Mesendoderm (in vitro differentiated cells): ENCODE data around the gene FAM53B.

Source experiments
- DNase-seq: peaks from one replicate; pipeline ENCODE4 v3.0.0; 2013
- H2AK5ac ChIP-seq: 2 replicates; pipeline ENCODE4 v1.6.1; 2013; ENCODE audit warnings: low read length, inconsistent platforms
- H2BK120ac ChIP-seq: 2 replicates; pipeline ENCODE4 v1.6.1; 2013; ENCODE audit warnings: low read depth, mild to moderate bottlenecking, low read length, moderate library complexity, mixed read lengths
- H2BK15ac ChIP-seq: replicated peaks from 2 replicates; pipeline ENCODE4 v1.6.1; 2013; ENCODE audit warnings: low read depth, mild to moderate bottlenecking, moderate library complexity
- H2BK5ac ChIP-seq: 2 replicates; pipeline ENCODE4 v1.6.1; 2013; ENCODE audit warnings: low read length, inconsistent platforms
- H3K18ac ChIP-seq: 2 replicates; pipeline ENCODE4 v1.6.1; 2013; ENCODE audit warnings: mild to moderate bottlenecking, low read length, mixed read lengths
- H3K23ac ChIP-seq: one replicate; pipeline ENCODE4 v1.6.1; 2013; ENCODE audit warnings: low read length
- H3K27ac ChIP-seq: 2 replicates; pipeline ENCODE4 v1.5.1; 2013; ENCODE audit warnings: low read depth, mild to moderate bottlenecking, inconsistent platforms, low read length, moderate library complexity
- H3K27me3 ChIP-seq: 2 replicates; pipeline ENCODE4 v1.6.1; 2013; ENCODE audit warnings: low read length, control low read depth, mild to moderate bottlenecking, inconsistent platforms; ENCODE audit not compliant: insufficient read depth, poor library complexity
- H3K36me3 ChIP-seq: 2 replicates; pipeline ENCODE4 v1.6.1; 2013; ENCODE audit warnings: low read length, inconsistent platforms; ENCODE audit not compliant: control insufficient read depth, insufficient read depth
- H3K4ac ChIP-seq: one replicate; pipeline ENCODE4 v1.6.1; 2013; ENCODE audit warnings: low read depth, mild to moderate bottlenecking, low read length, moderate library complexity
- H3K4me1 ChIP-seq: 2 replicates; pipeline ENCODE4 v1.6.1; 2013; ENCODE audit warnings: low read depth, low read length, inconsistent platforms; ENCODE audit not compliant: control insufficient read depth
- H3K4me2 ChIP-seq: 2 replicates; pipeline ENCODE4 v1.6.1; 2013; ENCODE audit warnings: low read length
- H3K4me3 ChIP-seq: 2 replicates; pipeline ENCODE4 v1.5.1; 2013; ENCODE audit warnings: mild to moderate bottlenecking, low read length
- H3K56ac ChIP-seq: one replicate; pipeline ENCODE4 v1.6.1; 2013; ENCODE audit warnings: low read length
- H3K79me1 ChIP-seq: 2 replicates; pipeline ENCODE4 v1.6.1; 2013; ENCODE audit warnings: low read length, inconsistent platforms
- H3K79me2 ChIP-seq: 2 replicates; pipeline ENCODE4 v1.6.1; 2013; ENCODE audit warnings: mild to moderate bottlenecking, low read length; ENCODE audit not compliant: control insufficient read depth, insufficient read depth
- H3K9ac ChIP-seq: 2 replicates; pipeline ENCODE4 v1.6.1; 2013; ENCODE audit warnings: low read length, inconsistent platforms
- H4K5ac ChIP-seq: one replicate; pipeline ENCODE4 v1.6.1; 2013; ENCODE audit warnings: low read length
- H4K8ac ChIP-seq: one replicate; pipeline ENCODE4 v1.6.1; 2013; ENCODE audit warnings: low read depth, mild to moderate bottlenecking, control low read depth, low read length, moderate library complexity
- WGBS: extraction: QIAGEN DNeasy Blood & Tissue Kit; methylation state at CpG from one replicate; pipeline ENCODE4 v1.1.7; 2013; ENCODE audit warnings: low lambda C conversion rate, missing lambda C conversion rate; ENCODE audit not compliant: insufficient coverage; ENCODE audit errors: extremely low coverage; 5-methylcytosine and 5-hydroxymethylcytosine counted together

FAM53B gene

DNA sequence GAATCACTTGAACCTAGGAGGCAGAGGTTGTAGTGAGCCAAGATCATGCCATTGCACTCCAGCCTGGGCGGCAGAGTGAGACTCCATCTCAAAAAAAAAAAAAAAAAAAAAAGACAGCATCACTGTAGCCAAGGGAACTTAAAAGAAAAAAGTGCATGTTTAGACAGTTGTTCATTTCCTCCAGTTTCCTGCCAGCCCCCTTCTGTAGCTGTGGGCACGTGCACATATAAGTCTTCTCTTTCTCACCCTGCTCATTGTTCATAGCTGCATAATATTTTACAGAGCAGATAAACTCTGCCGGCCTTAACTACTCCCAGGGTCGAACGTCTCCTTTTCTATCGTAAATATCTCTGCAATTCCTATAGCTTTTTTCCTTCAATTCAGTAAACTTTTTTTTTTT is 149.9 kb downstream of the FAM53B start:
- Histone ChIP-seq H3K4me3 (no peak overlapping the region), H2BK5ac (no peak overlapping the region), H2AK5ac (no peak overlapping the region), H3K18ac (no peak overlapping the region), H4K5ac (no peak overlapping the region), H3K79me2 (no peaks in the 10 kb centered on the region), H3K36me3 (no peaks in the 10 kb centered on the region), H2BK15ac (no peak overlapping the region), H3K9ac (no peak overlapping the region), H2BK120ac (no peak overlapping the region), H4K8ac (no peak overlapping the region), H3K27ac (no peak overlapping the region), H3K4me2 (no peak overlapping the region), H3K4me1 (no peaks in the 10 kb centered on the region), H3K4ac (no peak overlapping the region), H3K27me3 (no peaks in the 10 kb centered on the region), H3K23ac (no peak overlapping the region), H3K56ac (no peak overlapping the region), H3K79me1 (no peaks in the 10 kb centered on the region)
- DNase-seq, result no peak
- no CpG with 5 or more reads among the region's 6 CpGs for WGBS

GRCh38 chr10:124593431-124593985 is 150.7 kb downstream of the FAM53B start:
- H3K4me3 ChIP-seq, result no peak overlapping the region

GRCh38 chr10:124592736-124593430 is 151.3 kb downstream of the FAM53B start:
- no peak overlapping the region for H3K56ac ChIP-seq
- no peak for DNase-seq
- no peaks in the 10 kb centered on the region for H3K4me1 ChIP-seq
- no peaks in the 10 kb centered on the region for H3K79me2 ChIP-seq
- H3K9ac ChIP-seq, result no peak overlapping the region
- H3K27me3 ChIP-seq, result no peaks in the 10 kb centered on the region
- no peak overlapping the region for H3K4me2 ChIP-seq
- no peak overlapping the region for H3K27ac ChIP-seq
- no peak overlapping the region for H2BK15ac ChIP-seq
- no peaks in the 10 kb centered on the region for H3K79me1 ChIP-seq
- no peaks in the 10 kb centered on the region for H3K36me3 ChIP-seq
- no peak overlapping the region for H3K18ac ChIP-seq
- H3K23ac ChIP-seq, result no peak overlapping the region
- H4K8ac ChIP-seq, result no peak overlapping the region
- no peak overlapping the region for H2BK5ac ChIP-seq
- WGBS, result no CpG with 5 or more reads among the region's 26 CpGs
- H2AK5ac ChIP-seq, result no peak overlapping the region
- no peak overlapping the region for H2BK120ac ChIP-seq
- H3K4me3 ChIP-seq, result no peak overlapping the region
- H4K5ac ChIP-seq, result no peak overlapping the region
- H3K4ac ChIP-seq, result no peak overlapping the region

More at GRCh38 chr10:124593431-124593985, 150.7 kb downstream of the FAM53B start:
- Histone ChIP-seq H3K79me2 (no peaks in the 10 kb centered on the region), H2AK5ac (no peak overlapping the region), H3K18ac (no peak overlapping the region), H3K4me1 (no peaks in the 10 kb centered on the region), H2BK15ac (no peak overlapping the region), H3K79me1 (no peaks in the 10 kb centered on the region), H2BK5ac (no peak overlapping the region), H3K23ac (no peak overlapping the region), H3K36me3 (no peaks in the 10 kb centered on the region), H2BK120ac (no peak overlapping the region), H3K27ac (no peak overlapping the region), H4K5ac (no peak overlapping the region), H3K27me3 (no peaks in the 10 kb centered on the region), H3K4ac (no peak overlapping the region), H3K56ac (no peak overlapping the region), H3K9ac (no peak overlapping the region), H3K4me2 (no peak overlapping the region), H4K8ac (no peak overlapping the region)
- WGBS, result no CpG with 5 or more reads among the region's 17 CpGs
- no peak for DNase-seq

GRCh38 chr10:124592101-124592500 is 152.1 kb downstream of the FAM53B start:
- Histone ChIP-seq H4K8ac (no peak overlapping the region), H3K27ac (no peak overlapping the region), H3K4me3 (no peak overlapping the region), H4K5ac (no peak overlapping the region), H3K4ac (no peak overlapping the region), H3K9ac (no peak overlapping the region), H2BK15ac (no peak overlapping the region), H3K4me2 (no peak overlapping the region), H3K23ac (no peak overlapping the region), H3K4me1 (no peaks in the 10 kb centered on the region), H2BK120ac (no peak overlapping the region), H2BK5ac (no peak overlapping the region), H3K79me2 (no peaks in the 10 kb centered on the region), H3K18ac (no peak overlapping the region), H3K79me1 (no peaks in the 10 kb centered on the region), H2AK5ac (no peak overlapping the region), H3K56ac (no peak overlapping the region), H3K27me3 (no peaks in the 10 kb centered on the region), H3K36me3 (no peaks in the 10 kb centered on the region)
- no CpG with 5 or more reads among the region's 7 CpGs for WGBS
- no peak for DNase-seq

- Histone ChIP-seq H3K79me1 (no peaks in the 10 kb centered on the region), H2BK5ac (no peak overlapping the region), H3K18ac (no peak overlapping the region), H3K4me1 (no peaks in the 10 kb centered on the region), H3K27ac (no peak overlapping the region), H2BK120ac (no peak overlapping the region), H3K4me3 (no peak overlapping the region), H3K4me2 (no peak overlapping the region), H4K5ac (no peak overlapping the region), H2BK15ac (no peak overlapping the region), H3K4ac (no peak overlapping the region), H2AK5ac (no peak overlapping the region), H3K79me2 (no peaks in the 10 kb centered on the region), H4K8ac (no peak overlapping the region), H3K9ac (no peak overlapping the region), H3K36me3 (no peaks in the 10 kb centered on the region), H3K23ac (no peak overlapping the region), H3K27me3 (no peaks in the 10 kb centered on the region), H3K56ac (no peak overlapping the region)
- no CpG with 5 or more reads among the region's 5 CpGs for WGBS
- DNase-seq, result no peak
Measured at GRCh38 chr10:124591123-124591495, 153.1 kb downstream of the FAM53B start.
